Ovary (tissue), 9 donors: ENCODE measurements around the gene C2CD4C. TPM values are rescaled to one million over a fixed set of nuclear protein-coding genes. Genes with fewer than 3 reads are reported as not detected.

Experiments
- DNase-seq, 5 donors: peaks; one replicate each; pipeline ENCODE4 v3.0.0-alpha.2; 2019 to 2020
- H3K27ac ChIP-seq, 2 donors: fragments of 200-600 bp; one replicate each; pipeline versions ENCODE4 v1.5.1 to v1.8.0; 2019 to 2022
- H3K27me3 ChIP-seq: fragments of 200-600 bp; one replicate; pipeline ENCODE4 v1.8.0; 2022
- H3K36me3 ChIP-seq: fragments of 200-600 bp; sonication (generic); one replicate; pipeline ENCODE4 v1.5.1; 2019
- H3K4me1 ChIP-seq: one replicate; pipeline ENCODE4 v1.8.1; 2013; ENCODE audit warnings: mild to moderate bottlenecking, moderate library complexity; ENCODE audit not compliant: insufficient read depth
- H3K4me3 ChIP-seq: fragments of 200-600 bp; sonication (generic); one replicate; pipeline ENCODE4 v1.5.1; 2017
- H3K9me3 ChIP-seq, 2 donors: fragments of 200-600 bp in 1 of 2; sonication (generic) in 1 of 2; one replicate each; pipeline versions ENCODE4 v1.5.1 to v1.8.1; 2013 to 2019; ENCODE audit warnings: mild to moderate bottlenecking in 1 of 2, moderate library complexity in 1 of 2
- CTCF ChIP-seq, 3 donors: fragments of 450-650 bp in 2 of 3; fragments of 200-600 bp in 1 of 3; IDR thresholded peaks; one replicate each; pipeline versions ENCODE4 v1.5.1 to v1.8.0; 2016 to 2022; ENCODE audit warnings: antibody characterized with exemption in 3 of 3, mild to moderate bottlenecking in 1 of 3
- EP300 ChIP-seq: sonication (generic); formaldehyde crosslinking; IDR thresholded peaks from one replicate; pipeline ENCODE4 v1.6.1; 2017; ENCODE audit warnings: antibody characterized with exemption
- POLR2A ChIP-seq: fragments of 450-650 bp; IDR thresholded peaks from one replicate; pipeline ENCODE4 v1.6.1; 2017; ENCODE audit warnings: antibody characterized with exemption, mild to moderate bottlenecking, moderate library complexity
- WGBS, 3 donors: extraction: QIAGEN DNeasy Blood & Tissue Kit in 1 of 3; methylation state at CpG; one replicate each; pipeline versions ENCODE4 v1.1.5 to v1.1.7; 2013 to 2017; 5-methylcytosine and 5-hydroxymethylcytosine counted together
- intact Hi-C, 4 donors: fragments of 100-400 bp; cut with DNase I; formaldehyde crosslinking; loops; one replicate each; pipeline versions ENCODE4 v1.11.0 to v1.15.1; 2022 to 2023
- polyA plus RNA-seq, 2 donors: library from polyadenylated mRNA; stranded (reverse); fragments of 200-250 nt in 1 of 2; fragments of 350-450 nt in 1 of 2; fragmentation: Illumina TruSeq in 1 of 2; extraction: RNeasy Lipid Tissue Mini Kit (QIAGEN cat#74804) in 1 of 2; gene quantifications; one replicate each; pipeline ENCODE4 v1.2.3, GENCODE V29; 2013 to 2014
- total RNA-seq, 7 donors: library from RNA; depleted of rRNA in 2 of 7; stranded (reverse); fragments of >200 nt in 2 of 7; fragmentation: NEBNext Ultra II Directional in 3 of 7; extraction: Animal tissue kit (Norgen Biotek cat#: 25700) in 3 of 7; gene quantifications; one replicate each; pipeline versions ENCODE4 v1.1.0 to v1.2.4, GENCODE V29; 2016 to 2023
- donor health status: DM: no; HTN: no; CAD: no; lungs with moderate emphysema.
- donor health status: DM: no; HTN: no; CAD: no.
- donor health status: Bipolar disorder and iron deficiency.
- donor health status: DM: yes; HTN: yes; CAD: no.
- donor health status: DM: no; HTN: no; CAD: no.
- donor health status: DM: yes; HTN: yes; CAD: no.

Gene C2CD4C
- total and polyA plus RNA-seq, 9 donors, result 0.12 to 2.3 (median 0.42) TPM; not detected in 3

GRCh38 chr19:375395-376110 is 33.4 kb downstream of the C2CD4C start:
- TF ChIP-seq CTCF (IDR thresholded peaks at IDR 0.05), result no peak
- TF ChIP-seq EP300, result no peak
- no peak for TF ChIP-seq POLR2A

GRCh38 chr19:374886-375235 is 34.1 kb downstream of the C2CD4C start:
- no peaks in the 10 kb centered on the region for H3K9me3 ChIP-seq
- DNase-seq, result peak in 1 of 5 donors; percentile 26
- H3K27ac ChIP-seq, result no peak overlapping the region
- H3K4me1 ChIP-seq, result peaks cover 2% of the 10 kb centered on the region
- WGBS, 3 donors, result 74 to 82% (median 81%) methylated on average over 17 of the region's 17 CpGs
- no peaks in the 10 kb centered on the region for H3K27me3 ChIP-seq
- TF ChIP-seq CTCF (IDR thresholded peaks at IDR 0.05) (no peak), POLR2A (no peak), EP300 (no peak)
- no peak overlapping the region for H3K4me3 ChIP-seq
- H3K36me3 ChIP-seq, result no peaks in the 10 kb centered on the region
- intact Hi-C loops, result loop anchor here in 1 of 4 donors (10.0 kb wide), 1 partner anchor 60 kb away; no protein-coding TSS in a partner anchor

More at GRCh38 chr19:375395-376110, 33.4 kb downstream of the C2CD4C start:
- H3K27ac ChIP-seq, result no peak overlapping the region
- H3K4me3 ChIP-seq, result no peak overlapping the region
- peaks cover 2% of the 10 kb centered on the region for H3K4me1 ChIP-seq
- no peaks in the 10 kb centered on the region for H3K36me3 ChIP-seq
- no peaks in the 10 kb centered on the region for H3K27me3 ChIP-seq
- no peaks in the 10 kb centered on the region for H3K9me3 ChIP-seq
- intact Hi-C loops, result loop anchor here in 1 of 4 donors (10.0 kb wide), 1 partner anchor 61 kb away; no protein-coding TSS in a partner anchor
- 78 to 81% (median 78%) methylated on average over 43 of the region's 43 CpGs for whole genome bisulfite sequencing, 3 donors
- peak in 1 of 5 donors; percentile 29 for DNase-seq

GRCh38 chr19:374183-374885 is 34.6 kb downstream of the C2CD4C start:
- no peaks in the 10 kb centered on the region for H3K9me3 ChIP-seq
- intact Hi-C loops, result loop anchor here in 1 of 4 donors (10.0 kb wide), 1 partner anchor 60 kb away; no protein-coding TSS in a partner anchor
- TF ChIP-seq EP300, result no peak
- TF ChIP-seq CTCF (IDR thresholded peaks at IDR 0.05), result no peak
- no peak for TF ChIP-seq POLR2A
- peak in 1 of 5 donors; percentile 26 for DNase-seq
- H3K36me3 ChIP-seq, result no peaks in the 10 kb centered on the region
- WGBS, 3 donors, result 64 to 66% (median 65%) methylated on average over 21 to 23 of the region's 23 CpGs
- no peaks in the 10 kb centered on the region for H3K27me3 ChIP-seq
- H3K4me1 ChIP-seq, result peaks cover 2% of the 10 kb centered on the region
- no peak overlapping the region for H3K27ac ChIP-seq
- no peak overlapping the region for H3K4me3 ChIP-seq

- intact Hi-C loops, result loop anchor here in 1 of 4 donors (10.0 kb wide), 1 partner anchor 59 kb away; no protein-coding TSS in a partner anchor
- peak in 1 of 5 donors; percentile 29 for DNase-seq
- no peaks in the 10 kb centered on the region for H3K27me3 ChIP-seq
Observed at GRCh38 chr19:373391-374182, 35.4 kb downstream of the C2CD4C start.

More at GRCh38 chr19:373391-374182, 35.4 kb downstream of the C2CD4C start:
- Histone ChIP-seq H3K4me3 (no peak overlapping the region), H3K9me3 (no peaks in the 10 kb centered on the region), H3K36me3 (no peaks in the 10 kb centered on the region), H3K4me1 (peaks cover 2% of the 10 kb centered on the region), H3K27ac (no peak overlapping the region)
- no peak for TF ChIP-seq CTCF (IDR thresholded peaks at IDR 0.05)
- no peak for TF ChIP-seq EP300
- TF ChIP-seq POLR2A, result no peak
- 68 to 80% (median 75%) methylated on average over 24 of the region's 24 CpGs for WGBS, 3 donors
